Keratinocyte (primary cell): ENCODE results near the gene CREB5. TPM values are rescaled to one million over a fixed set of nuclear protein-coding genes. Genes with fewer than 3 reads are reported as not detected.

Source experiments
- DNase-seq: peaks from one replicate; pipeline ENCODE4 v3.0.0-alpha.2; 2011; ENCODE audit warnings: low read depth, missing footprints, low spot score
- FAIRE-seq: peaks from 2 replicates; lab custom pipeline; 2011; peaks lifted over from hg19 to GRCh38; lab: Jason Lieb, UNC
- H2AFZ ChIP-seq: 2 replicates; pipeline ENCODE4 v1.6.0; 2012; ENCODE audit warnings: low read length, control low read depth, inconsistent platforms; ENCODE audit not compliant: control insufficient read depth
- H3K27ac ChIP-seq: 2 replicates; pipeline ENCODE4 v1.5.1; 2011; ENCODE audit warnings: low read length; ENCODE audit not compliant: control insufficient read depth, insufficient read depth
- H3K27me3 ChIP-seq: 3 replicates; pipeline ENCODE4 v1.6.0; 2011; ENCODE audit warnings: low read length; ENCODE audit not compliant: control insufficient read depth, insufficient read depth; ENCODE audit errors: extremely low read depth
- H3K36me3 ChIP-seq, 2 experiments: 2 replicates in 1 of 2; 3 replicates in 1 of 2; pipeline ENCODE4 v1.5.1; 2011; ENCODE audit warnings: low read length in 2 of 2, mild to moderate bottlenecking in 1 of 2; ENCODE audit not compliant: control insufficient read depth in 2 of 2, insufficient read depth in 2 of 2; ENCODE audit errors: extremely low read depth in 1 of 2
- H3K4me1 ChIP-seq: 3 replicates; pipeline ENCODE4 v1.5.1; 2011; ENCODE audit warnings: low read length; ENCODE audit not compliant: control insufficient read depth, insufficient read depth; ENCODE audit errors: extremely low read depth
- H3K4me2 ChIP-seq: 3 replicates; pipeline ENCODE4 v1.6.0; 2011; ENCODE audit warnings: low read depth, low read length; ENCODE audit not compliant: control insufficient read depth, insufficient read depth; ENCODE audit errors: extremely low read depth
- H3K4me3 ChIP-seq, 3 experiments: fragments of 200-600 bp in 1 of 3; sonication (generic) in 1 of 3; 2 replicates in 2 of 3; 3 replicates in 1 of 3; pipeline ENCODE4 v1.5.1; 2011 to 2016; ENCODE audit warnings: low read length in 3 of 3, mild to moderate bottlenecking in 3 of 3, control low read depth in 2 of 3, inconsistent platforms in 1 of 3, low read depth in 1 of 3, mixed read lengths in 1 of 3, mixed run types in 1 of 3, moderate library complexity in 1 of 3; ENCODE audit not compliant: control insufficient read depth in 2 of 3, insufficient read depth in 2 of 3; ENCODE audit errors: extremely low read depth in 1 of 3
- H3K79me2 ChIP-seq: 2 replicates; pipeline ENCODE4 v1.6.0; 2012; ENCODE audit warnings: low read length; ENCODE audit not compliant: control insufficient read depth, insufficient read depth
- H3K9ac ChIP-seq: 3 replicates; pipeline ENCODE4 v1.6.0; 2011; ENCODE audit warnings: low read length; ENCODE audit not compliant: control insufficient read depth, insufficient read depth; ENCODE audit errors: extremely low read depth
- H3K9me1 ChIP-seq: 3 replicates; pipeline ENCODE4 v1.6.0; 2011; ENCODE audit warnings: low read length; ENCODE audit not compliant: control insufficient read depth, insufficient read depth; ENCODE audit errors: extremely low read depth
- H3K9me3 ChIP-seq: 2 replicates; pipeline ENCODE4 v1.5.1; 2012; ENCODE audit warnings: low read depth, low read length; ENCODE audit not compliant: control insufficient read depth
- H4K20me1 ChIP-seq: 3 replicates; pipeline ENCODE4 v1.6.0; 2011; ENCODE audit warnings: low read length; ENCODE audit not compliant: control insufficient read depth, insufficient read depth; ENCODE audit errors: extremely low read depth
- EZH2 ChIP-seq: IDR thresholded peaks from one replicate; pipeline ENCODE4 v1.6.1; 2012; ENCODE audit warnings: inconsistent platforms, mild to moderate bottlenecking, low read length, moderate library complexity
- dilution Hi-C: fragments of 300-500 bp; cut with MboI; formaldehyde crosslinking; loops from one replicate; pipeline ENCODE4 v1.7.0; 2020; ENCODE audit warnings: low sequenced_read_pairs; ENCODE audit not compliant: extremely low pct_ligation_motif_present
- polyA plus RNA-seq, 5 experiments: library from polyadenylated mRNA; depleted of rRNA in 3 of 5; stranded (reverse) in 3 of 5; stranded (forward) in 1 of 5; unstranded in 1 of 5; fragments of >200 nt; gene quantifications; 1 replicate in 1 of 5; 2 replicates in 3 of 5; 3 replicates in 1 of 5; pipeline versions ENCODE4 v1.2.1 to v1.2.3, GENCODE V29; 2011 to 2012; ENCODE audit warnings: missing spikeins in 2 of 5, low read depth in 1 of 5, low replicate concordance in 1 of 5
- TF ChIP-seq, protein P1 (sequence below), 3 experiments: IDR thresholded peaks in 1 of 3; conservative IDR thresholded peaks in 1 of 3; optimal IDR thresholded peaks in 1 of 3; 2 replicates in 2 of 3; 3 replicates in 1 of 3; pipeline versions ENCODE3 to v1.5.1; 2011; ENCODE audit warnings: low read length in 3 of 3, mild to moderate bottlenecking in 3 of 3, moderate library complexity in 2 of 3, control low read depth in 1 of 3, inconsistent platforms in 1 of 3; ENCODE audit not compliant: insufficient read depth in 2 of 3; ENCODE audit errors: extremely low read depth in 1 of 3

Gene CREB5
- polyA plus RNA-seq, 1 donor (not counting 4 experiments of a cell fraction or from before 2014, with no cell fraction given) = 7.9 TPM

DNA sequence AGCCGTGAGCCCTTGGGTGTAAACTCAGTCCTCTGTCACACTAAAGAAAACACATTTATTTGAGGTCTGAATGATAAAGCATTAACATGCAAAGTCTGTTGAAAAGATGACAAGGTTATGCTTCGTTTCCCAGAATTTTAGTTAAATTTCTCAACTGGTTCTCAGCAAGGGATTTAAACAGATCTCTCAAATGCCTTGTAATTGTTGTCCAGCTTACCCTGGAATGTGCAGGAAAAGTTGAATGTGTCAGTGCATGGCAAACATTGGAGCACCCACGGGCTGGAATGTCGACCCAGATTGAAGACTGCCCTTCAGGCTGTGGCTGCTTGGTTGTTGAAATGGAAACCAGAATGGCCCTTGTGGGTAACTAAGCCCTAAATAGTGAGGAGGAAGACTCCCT lies 354.0 kb downstream of the CREB5 start:
- no peaks in the 10 kb centered on the region for H3K4me1 ChIP-seq
- dilution Hi-C loops = no loop called here
- no peak for TF ChIP-seq EZH2
- TF ChIP-seq, protein P1, sequence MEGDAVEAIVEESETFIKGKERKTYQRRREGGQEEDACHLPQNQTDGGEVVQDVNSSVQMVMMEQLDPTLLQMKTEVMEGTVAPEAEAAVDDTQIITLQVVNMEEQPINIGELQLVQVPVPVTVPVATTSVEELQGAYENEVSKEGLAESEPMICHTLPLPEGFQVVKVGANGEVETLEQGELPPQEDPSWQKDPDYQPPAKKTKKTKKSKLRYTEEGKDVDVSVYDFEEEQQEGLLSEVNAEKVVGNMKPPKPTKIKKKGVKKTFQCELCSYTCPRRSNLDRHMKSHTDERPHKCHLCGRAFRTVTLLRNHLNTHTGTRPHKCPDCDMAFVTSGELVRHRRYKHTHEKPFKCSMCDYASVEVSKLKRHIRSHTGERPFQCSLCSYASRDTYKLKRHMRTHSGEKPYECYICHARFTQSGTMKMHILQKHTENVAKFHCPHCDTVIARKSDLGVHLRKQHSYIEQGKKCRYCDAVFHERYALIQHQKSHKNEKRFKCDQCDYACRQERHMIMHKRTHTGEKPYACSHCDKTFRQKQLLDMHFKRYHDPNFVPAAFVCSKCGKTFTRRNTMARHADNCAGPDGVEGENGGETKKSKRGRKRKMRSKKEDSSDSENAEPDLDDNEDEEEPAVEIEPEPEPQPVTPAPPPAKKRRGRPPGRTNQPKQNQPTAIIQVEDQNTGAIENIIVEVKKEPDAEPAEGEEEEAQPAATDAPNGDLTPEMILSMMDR (optimal IDR thresholded peaks at IDR 0.05 in 1 of 3, IDR thresholded peaks at IDR 0.05 in 1 of 3, conservative IDR thresholded peaks at IDR 0.05 in 1 of 3; ENCODE audit: extremely low read depth in 1 of 3, insufficient read depth in 2 of 3, low read length in 3 of 3) = no peak
- no peaks in the 10 kb centered on the region for H3K9me3 ChIP-seq
- no peak overlapping the region for H3K4me2 ChIP-seq
- no peak overlapping the region for H3K4me3 ChIP-seq
- H3K9ac ChIP-seq = no peak overlapping the region
- FAIRE-seq (no peak), DNase-seq (no peak)
- H4K20me1 ChIP-seq = no peaks in the 10 kb centered on the region
- no peak overlapping the region for H3K27ac ChIP-seq
- no peaks in the 10 kb centered on the region for H3K79me2 ChIP-seq
- H3K27me3 ChIP-seq = no peaks in the 10 kb centered on the region
- no peaks in the 10 kb centered on the region for H3K9me1 ChIP-seq
- H2AFZ ChIP-seq = no peak overlapping the region
- H3K36me3 ChIP-seq = no peaks in the 10 kb centered on the region

DNA sequence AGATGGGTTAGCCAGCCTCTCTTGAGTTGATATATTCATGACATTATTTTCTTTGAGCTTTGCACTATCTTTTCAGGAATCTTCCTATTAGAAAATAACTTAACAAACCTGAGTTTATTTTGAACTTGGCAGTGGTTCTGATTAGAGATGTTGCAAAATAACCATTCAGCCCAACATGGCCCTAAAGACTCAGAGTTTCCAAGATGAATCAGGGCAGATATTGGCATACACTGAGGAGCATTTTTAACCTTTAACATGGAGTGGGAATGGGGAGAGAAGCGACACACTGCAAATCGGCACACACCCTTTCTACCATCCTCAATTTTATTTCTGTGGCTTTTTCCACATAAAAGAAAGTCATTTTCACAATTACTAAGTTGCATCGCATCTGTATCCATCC lies 355.0 kb downstream of the CREB5 start:
- no peak overlapping the region for H3K4me3 ChIP-seq
- H3K36me3 ChIP-seq = no peaks in the 10 kb centered on the region
- H3K9ac ChIP-seq = no peak overlapping the region
- FAIRE-seq = no peak
- H4K20me1 ChIP-seq = no peaks in the 10 kb centered on the region
- H3K4me2 ChIP-seq = no peak overlapping the region
- H3K9me3 ChIP-seq = no peaks in the 10 kb centered on the region
- H2AFZ ChIP-seq = no peak overlapping the region
- DNase-seq = no peak
- no peaks in the 10 kb centered on the region for H3K9me1 ChIP-seq
- H3K27ac ChIP-seq = no peak overlapping the region
- no peaks in the 10 kb centered on the region for H3K4me1 ChIP-seq
- no peaks in the 10 kb centered on the region for H3K27me3 ChIP-seq
- dilution Hi-C loops = no loop called here
- no peak for TF ChIP-seq EZH2
- TF ChIP-seq, protein P1 (optimal IDR thresholded peaks at IDR 0.05 in 1 of 3, IDR thresholded peaks at IDR 0.05 in 1 of 3, conservative IDR thresholded peaks at IDR 0.05 in 1 of 3; ENCODE audit: extremely low read depth in 1 of 3, insufficient read depth in 2 of 3, low read length in 3 of 3) = no peak
- H3K79me2 ChIP-seq = no peaks in the 10 kb centered on the region
